DOHH2 (cell line): ENCODE data around the gene M6PR.

Experiments
- CTCF ChIP-seq: fragments of 200-600 bp; sonication (generic); IDR thresholded peaks from one replicate; pipeline ENCODE4 v1.5.1; 2014; ENCODE audit warnings: antibody characterized with exemption, mild to moderate bottlenecking, low read depth, low read length; ENCODE audit not compliant: poor library complexity, severe bottlenecking
- EZH2phosphoT487 ChIP-seq: fragments of 200-600 bp; sonication (generic); IDR thresholded peaks from 2 replicates; pipeline ENCODE4 v1.6.1; 2017; ENCODE audit warnings: borderline replicate concordance, mild to moderate bottlenecking, antibody characterized with exemption, low read length, moderate library complexity, mixed read lengths

- TF ChIP-seq CTCF (peak; percentile 57), EZH2phosphoT487 (no peak)
Observed at GRCh38 chr12:8949342-8950220, at the start of gene M6PR.
